Measurements from ENCODE around the gene COL20A1.

The COL20A1 gene

DNA sequence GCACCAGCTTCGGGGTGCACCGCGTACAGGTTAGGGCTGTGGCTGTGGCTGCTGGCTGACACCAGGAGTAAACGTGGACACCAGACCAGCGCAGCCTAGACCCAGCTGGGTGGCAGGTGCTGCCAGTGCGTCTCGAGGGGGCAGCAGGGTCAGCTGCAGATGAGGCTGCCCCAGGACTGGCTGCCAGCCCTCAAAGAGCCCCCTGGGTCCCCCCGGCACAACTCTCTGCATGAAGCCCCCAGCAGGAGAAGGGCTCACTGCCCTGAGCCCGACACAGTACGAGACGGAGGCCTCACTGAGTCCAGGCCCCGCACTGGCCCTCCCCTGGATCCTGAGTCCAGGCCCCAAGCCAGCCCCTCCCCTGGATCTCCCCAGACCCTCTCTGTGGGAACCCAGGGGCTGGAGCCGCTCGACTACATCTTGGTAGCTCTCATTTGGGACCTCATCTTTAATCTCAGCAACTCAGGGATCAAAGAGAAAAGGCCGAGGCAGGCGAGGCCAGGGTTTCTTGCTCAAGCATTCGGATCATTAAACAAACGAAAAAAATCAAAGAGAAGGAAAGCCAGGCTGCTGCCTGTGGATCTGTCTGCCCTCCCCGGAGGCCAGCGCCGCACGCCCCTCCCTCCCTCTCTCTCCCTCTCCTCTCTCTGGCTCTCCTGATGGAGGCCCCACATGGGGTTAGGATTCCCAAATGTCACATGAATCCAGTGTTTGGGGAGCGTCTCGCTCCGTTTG is 31.8 kb upstream of the COL20A1 start:
- DNase-seq: no peak

DNA sequence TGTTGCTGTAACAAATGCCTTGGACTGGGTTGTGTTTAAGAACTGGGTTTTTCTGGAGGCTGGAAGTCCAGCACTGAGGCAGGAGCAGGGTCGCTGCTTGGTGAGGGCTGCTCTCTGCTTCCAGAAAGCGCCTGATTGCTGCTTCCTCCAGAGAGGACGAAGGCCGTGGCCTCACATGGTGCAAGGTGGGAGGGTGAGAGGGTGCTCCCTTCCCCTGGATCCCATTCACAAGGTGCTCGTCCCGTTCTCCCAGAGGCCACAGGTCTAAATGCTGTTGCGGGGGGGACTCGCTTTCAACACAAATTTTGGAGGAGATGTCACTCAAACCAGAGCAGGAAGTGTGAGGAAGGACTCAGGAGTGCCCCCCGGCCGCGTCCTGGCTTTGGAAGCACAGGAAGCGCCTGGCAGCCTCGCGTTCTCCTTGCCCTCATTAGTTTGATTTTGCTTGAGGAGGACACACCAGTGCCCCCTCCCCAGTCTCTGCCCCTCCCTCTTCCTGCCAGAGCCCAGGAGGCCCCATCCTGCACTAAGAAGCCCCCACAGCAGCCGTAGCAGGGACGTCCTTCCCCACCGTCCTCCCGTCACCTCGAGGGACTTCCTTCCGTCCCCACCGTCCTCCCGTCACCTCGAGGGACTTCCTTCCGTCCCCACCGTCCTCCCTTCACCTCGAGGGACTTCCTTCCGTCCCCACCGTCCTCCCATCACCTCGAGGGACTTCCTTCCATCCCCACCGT is 31.0 kb upstream of the COL20A1 start:
- DNase-seq: no peak

DNA sequence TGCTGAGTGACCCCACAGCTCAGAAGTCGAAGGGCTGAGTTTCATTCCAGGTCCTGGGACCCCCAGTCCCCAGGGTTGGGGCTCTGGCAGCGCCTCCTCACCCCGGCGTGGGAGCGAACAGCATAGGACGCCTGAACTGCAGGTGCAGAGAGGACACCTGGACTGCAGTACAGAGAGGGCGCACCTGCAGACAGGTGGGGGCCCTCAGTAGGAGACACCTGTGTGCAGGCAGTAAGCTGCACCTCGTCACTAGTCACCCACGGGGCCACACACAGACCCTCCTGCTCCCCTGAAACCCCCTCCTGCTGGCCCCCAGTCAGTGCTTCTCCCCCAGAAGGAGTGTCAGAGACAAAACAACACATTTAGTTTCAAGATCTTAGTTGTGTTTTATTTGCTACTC is 30.1 kb upstream of the COL20A1 start:
- DNase-seq: no peak

DNA sequence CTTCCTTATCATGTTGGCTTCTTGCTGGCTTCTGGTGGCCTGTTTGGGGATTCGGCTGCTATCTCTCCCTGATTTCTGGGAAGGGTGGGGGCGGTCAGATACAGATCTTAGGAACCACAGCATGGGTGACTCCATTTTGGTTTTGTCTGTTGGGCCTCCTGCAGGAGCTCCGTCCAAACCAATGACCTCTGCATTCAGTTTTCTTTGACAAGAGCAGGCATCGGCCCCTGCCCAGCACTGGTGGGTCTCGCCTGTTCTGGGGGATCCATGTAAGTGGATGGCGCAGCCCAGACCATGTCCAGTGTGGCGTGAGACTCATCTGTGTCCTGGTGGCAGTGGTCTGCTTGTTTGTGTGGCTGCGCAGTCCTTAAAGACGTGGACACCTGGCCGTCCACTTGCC is 29.0 kb upstream of the COL20A1 start:
- no peak for DNase-seq

DNA sequence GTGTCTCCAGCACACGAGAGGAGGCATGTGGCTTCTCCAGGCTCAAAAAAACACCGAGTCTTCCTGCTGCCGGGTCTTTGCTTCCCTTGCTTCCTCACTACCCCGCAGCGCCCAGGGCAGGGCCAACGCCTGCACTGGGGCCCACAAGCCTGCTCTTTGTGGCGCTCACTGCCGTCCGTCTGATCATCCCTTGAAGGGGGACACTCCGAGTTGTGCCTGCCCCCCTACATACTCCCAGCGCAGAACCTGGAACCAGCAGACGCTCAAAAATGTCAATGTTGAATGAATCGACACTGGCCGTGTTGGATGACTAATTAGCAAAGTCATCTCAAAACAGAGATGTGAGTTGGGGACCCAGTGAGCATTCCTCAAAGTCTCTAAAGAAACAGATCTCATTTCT is 28.5 kb upstream of the COL20A1 start:
- DNase-seq: no peak

GRCh38 chr20:63265891-63266515 is 27.0 kb upstream of the COL20A1 start:
- DNase-seq: no peak

GRCh38 chr20:63267691-63268090 is 25.3 kb upstream of the COL20A1 start:
- DNase-seq: no peak

- DNase-seq: no peak
Observed at GRCh38 chr20:63268256-63268655, 24.7 kb upstream of the COL20A1 start.

DNA sequence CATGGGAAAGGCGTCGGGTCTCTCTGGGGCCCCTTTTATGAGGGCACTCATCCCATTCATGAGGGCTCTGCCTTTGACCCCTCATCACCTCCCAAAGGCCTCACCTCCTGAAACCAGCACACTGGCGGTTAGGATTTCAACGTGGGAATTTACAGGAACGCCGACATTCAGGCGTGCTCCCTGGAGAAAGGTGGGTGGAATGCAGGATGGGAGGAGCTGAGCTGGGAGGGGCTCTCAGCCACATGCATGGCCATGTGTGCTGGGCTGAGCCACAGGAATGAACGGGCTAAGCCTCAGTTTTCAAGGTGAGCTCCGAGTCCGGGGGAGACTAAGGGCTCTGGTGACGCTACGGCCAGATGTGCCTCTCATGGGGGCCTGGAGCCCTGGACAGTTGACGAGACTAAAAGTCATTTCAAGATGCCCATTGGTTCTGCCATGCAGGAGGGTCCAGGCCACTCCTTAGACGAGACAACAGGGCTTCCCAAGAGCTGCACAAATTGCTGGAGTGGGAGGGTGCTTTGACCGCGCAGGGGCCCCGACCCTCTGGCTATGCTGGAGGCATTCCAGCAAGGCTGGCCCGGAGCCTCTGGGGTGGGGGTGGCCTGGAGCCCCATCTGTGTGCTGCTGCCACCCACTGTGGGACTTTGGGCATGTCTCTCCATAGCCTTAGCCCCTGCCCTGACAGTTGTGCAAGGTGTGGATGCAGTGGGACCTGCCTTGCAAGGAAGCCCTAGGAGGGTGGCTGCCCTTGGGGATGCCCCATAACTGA is 24.1 kb upstream of the COL20A1 start:
- DNase-seq: no peak

- DNase-seq: no peak
Observed at GRCh38 chr20:63269724-63270123, 23.3 kb upstream of the COL20A1 start.

DNA sequence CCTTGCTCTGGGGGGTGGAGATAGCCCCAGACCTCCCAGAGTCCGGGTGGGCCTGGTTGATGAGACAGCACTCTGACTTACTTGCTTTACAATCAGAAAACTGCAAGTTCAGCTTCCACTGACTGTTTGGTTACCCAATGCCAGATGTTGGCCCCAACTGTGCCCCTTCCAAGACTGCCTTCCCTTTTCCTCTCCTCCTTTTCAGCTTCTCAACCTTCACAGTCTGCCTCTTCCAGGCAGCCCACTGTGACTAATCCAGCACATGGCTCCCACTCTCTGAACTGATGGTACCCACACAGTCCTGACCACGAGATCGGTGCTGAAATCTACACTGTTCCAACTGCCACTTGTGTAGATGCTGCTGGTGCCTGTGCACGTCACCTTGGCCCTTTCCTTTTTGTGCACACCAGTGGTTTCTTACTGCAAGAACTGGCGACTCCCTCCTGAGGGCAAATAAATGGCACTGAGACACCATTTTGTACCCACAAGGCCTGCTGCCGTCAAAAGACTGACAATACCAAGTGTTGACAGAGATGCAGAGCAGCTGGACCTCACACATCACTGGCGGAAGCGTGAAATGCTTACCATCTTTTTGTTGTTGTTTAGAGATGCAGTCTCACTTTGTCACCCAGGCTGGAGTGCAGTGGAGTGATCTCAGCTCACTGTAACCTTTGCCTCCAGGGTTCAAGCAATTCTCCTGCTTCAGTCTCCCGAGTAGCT is 22.2 kb upstream of the COL20A1 start:
- DNase-seq: no peak

DNA sequence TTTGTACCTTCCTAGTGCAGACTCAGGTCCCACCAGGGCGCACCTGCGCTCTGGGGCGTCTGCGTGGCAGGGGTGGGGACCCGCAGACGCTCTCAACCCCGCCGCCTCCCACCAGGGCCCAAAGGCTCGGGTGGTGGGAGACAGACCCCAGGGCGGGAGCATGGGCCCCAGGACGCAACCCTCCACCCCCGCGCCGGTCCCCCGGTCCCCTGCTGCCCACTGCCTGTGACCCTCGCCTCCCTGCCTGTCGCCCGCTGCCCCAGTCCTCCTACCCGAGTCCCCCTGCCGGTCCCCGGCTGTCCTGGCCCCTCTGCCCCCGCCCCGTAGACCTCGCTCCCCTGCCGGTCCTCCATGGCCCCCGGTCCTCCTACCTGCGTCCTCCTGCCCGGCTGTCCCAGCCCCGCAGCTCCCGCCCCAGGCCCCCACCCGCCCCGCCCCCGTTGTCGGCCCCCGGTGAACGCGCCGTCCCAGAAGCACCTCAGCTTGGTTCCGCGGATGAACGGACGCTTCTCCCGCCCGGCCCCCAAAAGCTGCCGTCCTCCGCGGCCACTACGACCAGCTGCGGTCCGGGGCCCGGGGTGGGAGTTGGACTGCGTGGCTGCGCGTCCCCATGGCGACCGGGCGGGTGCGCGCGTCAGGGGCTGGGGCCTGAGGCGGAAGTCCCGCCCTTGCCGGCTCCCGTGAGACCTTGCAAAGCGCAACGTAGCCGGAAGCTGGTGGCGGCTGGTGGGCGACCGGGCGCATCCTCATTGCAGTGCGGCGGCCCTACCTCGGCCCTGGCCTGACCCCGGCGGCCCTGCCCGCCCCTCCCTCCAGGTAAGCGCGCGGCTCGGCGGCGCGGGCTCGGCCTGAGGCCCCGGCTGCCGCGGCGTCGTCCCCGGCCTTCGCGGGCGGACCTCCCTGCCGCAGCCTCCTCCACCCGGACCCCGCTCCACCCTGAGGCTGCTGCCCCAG is 20.6 kb upstream of the COL20A1 start, which contains the start of gene ARFGAP1:
Gene ARFGAP1, plus strand, starts transcription at position 709 of the 954 bp plus-strand sequence. CDS start 2,768 bp downstream, outside the sequence.
- DNase-seq: peak; percentile 92

- no peak for DNase-seq
Observed at GRCh38 chr20:63273059-63273579, 19.9 kb upstream of the COL20A1 start.

GRCh38 chr20:63273635-63274380 is 19.2 kb upstream of the COL20A1 start:
- DNase-seq: no peak

- no peak for DNase-seq
Observed at GRCh38 chr20:63274381-63275228, 18.4 kb upstream of the COL20A1 start.

GRCh38 chr20:63275825-63276224 is 17.2 kb upstream of the COL20A1 start:
- DNase-seq: no peak

GRCh38 chr20:63276956-63277355 is 16.0 kb upstream of the COL20A1 start:
- no peak for DNase-seq

DNA sequence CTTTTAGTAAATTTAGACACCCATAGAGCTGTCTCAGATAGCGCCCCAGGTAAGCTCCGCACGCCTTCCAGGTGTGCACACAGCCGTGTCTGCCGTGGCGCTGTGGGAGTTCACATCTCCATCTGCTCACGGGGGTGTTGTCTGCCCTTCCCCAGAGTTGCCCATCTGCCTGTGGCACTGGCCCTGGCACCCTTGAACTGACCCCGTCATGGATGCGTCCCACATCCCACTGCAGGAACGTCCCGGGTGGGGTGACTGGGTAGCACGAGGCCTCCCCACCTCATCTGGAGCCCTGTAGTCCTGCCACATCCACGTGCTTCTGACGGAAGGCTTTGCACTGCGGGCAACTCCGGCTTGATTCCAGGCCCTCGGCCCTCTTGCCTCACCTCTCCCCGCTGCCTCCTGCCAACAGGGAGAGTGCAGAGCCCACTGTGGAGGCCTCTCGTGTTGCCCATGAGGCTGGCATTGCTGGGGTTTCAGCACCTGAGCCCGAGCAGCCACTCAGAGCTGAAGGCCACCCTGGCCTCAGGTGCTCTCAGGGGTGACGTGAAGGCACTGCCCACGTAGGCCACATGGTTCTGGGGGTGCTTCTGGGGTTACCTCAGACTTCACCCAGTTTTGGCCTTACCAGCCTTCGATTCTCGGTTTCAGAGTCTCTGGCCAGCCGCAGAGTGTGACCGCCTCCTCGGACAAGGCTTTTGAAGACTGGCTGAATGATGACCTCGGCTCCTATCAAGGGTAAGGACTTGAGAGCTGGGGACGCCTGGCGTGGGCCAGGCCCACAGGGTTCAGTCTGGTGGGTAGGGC is 15.3 kb upstream of the COL20A1 start:
- no peak for DNase-seq

Measured in activated CD4-positive, alpha-beta T cell treated with anti-CD3 and anti-CD28 coated beads, Interleukin-10, Interleukin-2, amounts not matched to agents 100 ng/mL and 50 ng/mL, durations not matched to agents 16 hours and 8 hours (primary cell).